Kidney epithelial cell (primary cell): ENCODE data around the gene NRSN1. TPM values are rescaled to one million over a fixed set of nuclear protein-coding genes. Genes with fewer than 3 reads are reported as not detected.
A peak's percentile ranks its signal among the peaks of the same experiment; 100 is the strongest.
"Not testable (repeated sequence)": the region's sequence is repeated elsewhere in the genome, so short reads cannot be mapped to it uniquely, and the experiment has no call there.

Experiments used
- DNase-seq: peaks from one replicate; pipeline ENCODE4 v3.0.0-alpha.2; 2010; ENCODE audit warnings: low read depth
- H3K27me3 ChIP-seq: 2 replicates; pipeline ENCODE4 v1.6.0; 2011; ENCODE audit warnings: low read length; ENCODE audit not compliant: control insufficient read depth, insufficient read depth
- H3K36me3 ChIP-seq: 2 replicates; pipeline ENCODE4 v1.5.1; 2011; ENCODE audit warnings: low read length; ENCODE audit not compliant: control insufficient read depth, insufficient read depth
- H3K4me3 ChIP-seq: 2 replicates; pipeline ENCODE4 v1.5.1; 2011; ENCODE audit warnings: low read depth, mild to moderate bottlenecking, control low read depth, low read length
- total RNA-seq: library from RNA; depleted of rRNA; stranded (reverse); fragments of >200 nt; gene quantifications from 2 replicates; pipeline ENCODE4 v1.2.3, GENCODE V29; 2015
- TF ChIP-seq, protein P1 (sequence below): IDR thresholded peaks from 2 replicates; pipeline ENCODE4 v1.5.1; 2011; ENCODE audit warnings: mild to moderate bottlenecking, moderate library complexity, low read length, control low read depth, inconsistent platforms; ENCODE audit not compliant: insufficient read depth, poor library complexity, severe bottlenecking

The NRSN1 gene
- total RNA-seq, 1 donor from 2014 or later = not detected

GRCh38 chr6:24126586-24127192 is 674 bp downstream of the NRSN1 start:
- no peaks in the 10 kb centered on the region for H3K27me3 ChIP-seq
- H3K36me3 ChIP-seq = no peaks in the 10 kb centered on the region
- peak; percentile 9 for DNase-seq
- no peak overlapping the region for H3K4me3 ChIP-seq
- TF ChIP-seq, protein P1, sequence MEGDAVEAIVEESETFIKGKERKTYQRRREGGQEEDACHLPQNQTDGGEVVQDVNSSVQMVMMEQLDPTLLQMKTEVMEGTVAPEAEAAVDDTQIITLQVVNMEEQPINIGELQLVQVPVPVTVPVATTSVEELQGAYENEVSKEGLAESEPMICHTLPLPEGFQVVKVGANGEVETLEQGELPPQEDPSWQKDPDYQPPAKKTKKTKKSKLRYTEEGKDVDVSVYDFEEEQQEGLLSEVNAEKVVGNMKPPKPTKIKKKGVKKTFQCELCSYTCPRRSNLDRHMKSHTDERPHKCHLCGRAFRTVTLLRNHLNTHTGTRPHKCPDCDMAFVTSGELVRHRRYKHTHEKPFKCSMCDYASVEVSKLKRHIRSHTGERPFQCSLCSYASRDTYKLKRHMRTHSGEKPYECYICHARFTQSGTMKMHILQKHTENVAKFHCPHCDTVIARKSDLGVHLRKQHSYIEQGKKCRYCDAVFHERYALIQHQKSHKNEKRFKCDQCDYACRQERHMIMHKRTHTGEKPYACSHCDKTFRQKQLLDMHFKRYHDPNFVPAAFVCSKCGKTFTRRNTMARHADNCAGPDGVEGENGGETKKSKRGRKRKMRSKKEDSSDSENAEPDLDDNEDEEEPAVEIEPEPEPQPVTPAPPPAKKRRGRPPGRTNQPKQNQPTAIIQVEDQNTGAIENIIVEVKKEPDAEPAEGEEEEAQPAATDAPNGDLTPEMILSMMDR = no peak

DNA sequence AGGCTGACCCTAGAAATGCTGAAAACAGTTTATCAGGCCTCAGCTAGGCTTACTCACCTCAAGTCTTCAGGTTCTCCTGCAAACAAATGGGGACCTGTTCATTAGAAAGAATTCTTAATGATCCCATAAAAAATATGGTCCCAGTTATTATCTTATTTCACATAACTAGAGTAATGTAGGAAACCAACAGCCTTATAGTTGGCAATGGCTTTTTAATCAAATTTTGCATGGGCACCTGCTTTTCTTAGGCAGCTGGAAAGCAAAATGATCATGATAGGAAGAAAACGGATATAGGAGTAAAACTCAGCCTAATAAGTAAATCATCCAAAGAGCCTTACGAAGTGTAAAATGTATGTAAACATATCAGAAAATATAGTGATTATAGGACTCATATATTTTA is 1.3 kb downstream of the NRSN1 start:
- TF ChIP-seq, protein P1 = no peak
- no peak for DNase-seq
- Histone ChIP-seq H3K4me3 (no peak overlapping the region), H3K36me3 (no peaks in the 10 kb centered on the region), H3K27me3 (no peaks in the 10 kb centered on the region)

GRCh38 chr6:24131751-24132150 is 5.7 kb downstream of the NRSN1 start:
- no peaks in the 10 kb centered on the region for H3K36me3 ChIP-seq
- H3K4me3 ChIP-seq = no peak overlapping the region
- TF ChIP-seq, protein P1 = no peak
- no peaks in the 10 kb centered on the region for H3K27me3 ChIP-seq
- DNase-seq = no peak

DNA sequence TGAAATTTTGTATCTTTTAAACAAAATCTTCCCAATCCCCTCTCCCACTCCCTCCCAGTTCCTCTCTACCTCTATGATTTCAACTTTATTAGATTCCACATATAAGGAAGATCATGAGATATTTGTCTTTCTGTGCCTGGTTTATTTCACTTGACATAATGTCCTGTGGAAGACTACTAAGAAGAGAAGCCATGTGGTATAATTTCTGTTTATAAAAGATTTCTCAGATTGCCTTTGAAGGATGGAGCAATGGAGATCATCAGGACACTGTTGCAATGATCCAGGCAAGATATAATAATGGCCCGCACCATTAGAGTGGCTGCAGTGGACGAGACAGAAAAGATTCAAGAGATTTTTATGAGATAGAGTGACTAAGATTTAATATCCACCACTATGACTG is 13.1 kb downstream of the NRSN1 start:
- TF ChIP-seq, protein P1 = no peak
- Histone ChIP-seq H3K4me3 (no peak overlapping the region), H3K27me3 (no peaks in the 10 kb centered on the region), H3K36me3 (no peaks in the 10 kb centered on the region)
- DNase-seq = no peak

GRCh38 chr6:24139639-24140038 is 13.6 kb downstream of the NRSN1 start:
- H3K27me3 ChIP-seq = no peaks in the 10 kb centered on the region
- no peak overlapping the region for H3K4me3 ChIP-seq
- no peak for DNase-seq
- H3K36me3 ChIP-seq = no peaks in the 10 kb centered on the region
- TF ChIP-seq, protein P1 = no peak

DNA sequence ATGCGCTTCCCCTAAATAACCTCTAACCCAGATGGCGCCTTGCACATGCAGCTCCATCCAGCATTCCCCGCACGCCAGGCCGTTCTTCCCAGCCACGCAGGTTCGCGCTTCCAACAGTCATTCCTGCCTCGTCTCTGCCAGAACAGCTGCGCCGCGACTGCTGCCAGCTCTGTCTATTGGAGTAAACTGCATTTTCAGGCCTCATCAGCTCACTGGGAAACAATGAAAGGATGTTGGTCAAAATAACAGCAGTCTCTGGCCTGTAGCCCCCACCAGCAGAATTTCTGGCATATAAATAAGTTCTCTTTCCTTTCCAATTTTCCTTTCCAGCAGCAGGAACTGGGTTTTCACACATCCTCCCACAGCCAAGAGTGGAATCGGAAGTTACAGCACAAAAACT is 14.6 kb downstream of the NRSN1 start:
- no peak overlapping the region for H3K4me3 ChIP-seq
- TF ChIP-seq, protein P1 = no peak
- H3K36me3 ChIP-seq = no peaks in the 10 kb centered on the region
- no peak for DNase-seq
- no peaks in the 10 kb centered on the region for H3K27me3 ChIP-seq

DNA sequence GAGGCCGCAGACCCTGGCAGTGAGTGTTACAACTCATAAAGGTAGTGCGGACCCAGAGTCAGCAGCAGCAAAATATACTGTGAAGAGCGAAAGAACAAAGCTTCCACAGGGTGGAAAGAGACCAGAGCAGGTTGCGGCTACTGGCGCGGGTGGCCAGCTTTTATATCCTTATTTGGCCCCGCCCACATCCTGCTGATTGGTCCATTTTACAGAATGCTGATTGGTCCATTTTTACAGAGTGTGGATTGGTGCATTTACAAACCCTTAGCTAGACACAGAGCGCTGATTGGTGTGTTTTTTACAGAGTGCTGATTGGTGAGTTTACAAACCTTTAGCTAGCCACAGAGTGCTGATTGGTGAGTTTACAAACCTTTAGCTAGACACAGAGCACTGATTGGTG is 16.7 kb downstream of the NRSN1 start:
- not testable (repeated sequence) for H3K4me3 ChIP-seq, H3K27me3 ChIP-seq, DNase-seq, H3K36me3 ChIP-seq
